Cardiac fibroblast (primary cell): ENCODE data around the gene CEMP1.
"Not testable (repeated sequence)": the region's sequence is repeated elsewhere in the genome, so short reads cannot be mapped to it uniquely, and the experiment has no call there.

Experiments used
- DNase-seq, 2 donors: peaks; one replicate each; pipeline versions ENCODE4 v3.0.0 to v3.0.0-alpha.2; 2010; ENCODE audit warnings: low read depth in 2 of 2
- H3K4me3 ChIP-seq, 2 donors: replicated peaks in 1 of 2; 1 replicate in 1 of 2; 2 replicates in 1 of 2; pipeline ENCODE4 v1.5.1; 2011; ENCODE audit warnings: low read depth in 2 of 2, low read length in 2 of 2, mild to moderate bottlenecking in 2 of 2, moderate library complexity in 1 of 2
- TF ChIP-seq, protein P1 (sequence below): IDR thresholded peaks from one replicate; pipeline ENCODE4 v1.5.1; 2011; ENCODE audit warnings: low read depth, mild to moderate bottlenecking, low read length, inconsistent platforms

CEMP1 gene

DNA sequence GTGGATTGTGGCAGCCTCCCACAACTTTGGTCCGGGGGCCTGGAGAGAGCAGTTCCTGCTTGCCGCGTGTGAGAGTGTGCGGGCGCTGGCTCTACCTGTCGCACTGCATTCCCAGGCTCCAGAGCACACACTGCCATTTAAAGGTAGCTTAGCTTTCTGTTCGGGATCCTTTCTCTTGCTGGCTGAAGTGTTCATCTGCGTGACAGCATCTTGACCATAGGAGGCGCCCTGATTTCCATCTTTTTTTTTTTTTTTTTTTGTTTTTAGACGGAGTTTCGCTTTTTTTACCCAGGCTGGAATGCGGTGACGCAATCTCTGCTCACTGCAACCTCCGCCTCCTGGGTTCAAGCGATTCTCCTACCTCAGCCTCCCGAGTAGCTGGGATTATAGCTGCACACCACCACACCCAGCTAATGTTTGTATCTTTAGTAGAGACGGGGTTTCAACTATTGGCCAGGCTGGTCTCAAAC lies 20.2 kb upstream of the CEMP1 start:
- TF ChIP-seq, protein P1, sequence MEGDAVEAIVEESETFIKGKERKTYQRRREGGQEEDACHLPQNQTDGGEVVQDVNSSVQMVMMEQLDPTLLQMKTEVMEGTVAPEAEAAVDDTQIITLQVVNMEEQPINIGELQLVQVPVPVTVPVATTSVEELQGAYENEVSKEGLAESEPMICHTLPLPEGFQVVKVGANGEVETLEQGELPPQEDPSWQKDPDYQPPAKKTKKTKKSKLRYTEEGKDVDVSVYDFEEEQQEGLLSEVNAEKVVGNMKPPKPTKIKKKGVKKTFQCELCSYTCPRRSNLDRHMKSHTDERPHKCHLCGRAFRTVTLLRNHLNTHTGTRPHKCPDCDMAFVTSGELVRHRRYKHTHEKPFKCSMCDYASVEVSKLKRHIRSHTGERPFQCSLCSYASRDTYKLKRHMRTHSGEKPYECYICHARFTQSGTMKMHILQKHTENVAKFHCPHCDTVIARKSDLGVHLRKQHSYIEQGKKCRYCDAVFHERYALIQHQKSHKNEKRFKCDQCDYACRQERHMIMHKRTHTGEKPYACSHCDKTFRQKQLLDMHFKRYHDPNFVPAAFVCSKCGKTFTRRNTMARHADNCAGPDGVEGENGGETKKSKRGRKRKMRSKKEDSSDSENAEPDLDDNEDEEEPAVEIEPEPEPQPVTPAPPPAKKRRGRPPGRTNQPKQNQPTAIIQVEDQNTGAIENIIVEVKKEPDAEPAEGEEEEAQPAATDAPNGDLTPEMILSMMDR: peak; percentile 4
- H3K4me3 ChIP-seq: not testable (repeated sequence)

GRCh38 chr16:2550283-2550878 lies 19.2 kb upstream of the CEMP1 start:
- not testable (repeated sequence) for DNase-seq, H3K4me3 ChIP-seq

More for the DNA sequence above, 20.2 kb upstream of the CEMP1 start:
- peak; percentile 32 to 57 for DNase-seq

- not testable (repeated sequence) for DNase-seq, H3K4me3 ChIP-seq
Observed at GRCh38 chr16:2543771-2544170, 12.6 kb upstream of the CEMP1 start.

DNA sequence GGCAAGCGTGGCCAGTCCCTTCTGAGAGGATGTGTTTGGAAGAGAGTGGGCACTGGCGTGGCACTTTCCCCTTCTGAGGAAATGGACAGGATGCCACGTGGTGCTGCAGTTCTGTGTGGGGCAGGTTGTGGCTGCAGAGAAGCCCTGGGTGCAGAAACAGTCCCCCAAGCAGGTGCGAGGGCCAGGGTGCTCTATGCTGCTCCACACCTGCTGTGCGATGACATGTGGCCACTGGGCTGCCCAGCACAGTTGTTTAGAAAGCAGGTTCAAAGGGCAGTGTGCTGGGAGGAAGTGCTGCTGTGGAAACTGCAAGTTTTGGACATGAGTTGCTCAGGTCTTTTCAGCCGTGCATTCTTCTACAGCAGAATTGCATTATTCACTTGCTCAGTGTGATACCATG lies 10.2 kb upstream of the CEMP1 start:
- H3K4me3 ChIP-seq, DNase-seq: not testable (repeated sequence)

DNA sequence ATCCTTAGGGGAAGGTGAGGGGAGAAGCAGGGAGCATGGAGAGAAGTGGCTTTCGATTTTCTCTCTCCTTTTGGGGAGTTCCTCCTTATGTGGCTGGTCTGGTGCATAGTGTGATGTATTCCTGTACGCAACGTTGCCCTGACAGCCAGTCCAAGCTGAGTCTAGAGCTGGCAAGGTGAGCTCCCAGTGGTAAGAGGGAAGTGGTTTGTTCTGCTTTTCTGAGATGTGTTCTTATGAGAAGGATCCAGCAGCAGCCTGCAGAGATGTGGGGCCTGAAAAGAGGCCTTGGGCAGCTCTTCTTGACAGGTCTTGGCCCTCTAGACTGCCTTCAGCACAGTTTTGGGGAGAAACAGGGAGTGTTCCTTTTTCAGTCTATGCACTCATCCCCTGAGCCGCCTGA lies 9.7 kb upstream of the CEMP1 start:
- H3K4me3 ChIP-seq, DNase-seq: not testable (repeated sequence)

DNA sequence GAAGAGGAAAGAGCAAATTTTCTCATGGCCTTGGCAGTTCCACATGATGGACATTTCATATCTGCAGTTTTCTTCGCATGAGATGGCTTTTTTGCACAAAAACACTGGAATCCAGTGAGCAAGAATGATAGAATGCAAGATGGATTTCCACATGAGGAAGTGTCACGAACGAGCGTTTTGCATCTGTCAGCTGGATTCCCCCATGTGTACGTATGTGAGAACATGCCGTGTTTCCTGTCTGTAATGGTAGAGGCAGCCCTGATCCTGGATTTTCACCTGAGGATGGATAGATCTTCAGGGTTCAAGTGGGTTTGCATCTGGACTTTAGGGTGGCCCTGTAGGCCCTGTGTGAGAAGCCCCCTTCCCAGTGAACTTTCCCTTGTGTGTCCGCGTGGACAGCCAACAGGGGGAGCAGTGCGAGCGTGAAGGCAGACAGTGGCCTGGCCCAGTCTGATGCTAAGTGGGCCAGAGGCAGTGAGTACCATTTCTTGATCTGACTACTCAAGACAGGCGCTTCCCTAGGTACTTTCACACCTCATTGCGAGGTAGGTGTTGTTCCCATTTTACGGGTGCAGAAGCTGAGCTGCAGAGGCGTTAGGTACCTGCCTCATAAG lies 8.7 kb upstream of the CEMP1 start:
- not testable (repeated sequence) for H3K4me3 ChIP-seq
- peak; percentile 33 to 47 for DNase-seq
- TF ChIP-seq, protein P1: peak; percentile 31

GRCh38 chr16:2539192-2539844 lies 8.1 kb upstream of the CEMP1 start:
- not testable (repeated sequence) for DNase-seq, H3K4me3 ChIP-seq

- TF ChIP-seq, protein P1: no peak
- peak; percentile 93 to 97 for DNase-seq
- H3K4me3 ChIP-seq: peak within 1 kb of the TSS; percentile 58 to 69
Observed at GRCh38 chr16:2537451-2538379, 6.5 kb upstream of the CEMP1 start, which contains the start of gene PDPK1. Gene PDPK1, plus strand, starts transcription at chr16:2538021. Its CDS starts 92 bp downstream, at chr16:2538113.

- H3K4me3 ChIP-seq: no peak overlapping the region
- DNase-seq: peak; percentile 67 to 79
- TF ChIP-seq, protein P1: no peak
Observed at GRCh38 chr16:2535625-2536013, 4.4 kb upstream of the CEMP1 start.

GRCh38 chr16:2534335-2534734 lies 3.1 kb upstream of the CEMP1 start:
- not testable (repeated sequence) for DNase-seq, H3K4me3 ChIP-seq
